ENCODE measurements around the gene SLC7A10.
"Not testable (repeated sequence)": the region's sequence is repeated elsewhere in the genome, so short reads cannot be mapped to it uniquely, and the experiment has no call there.

SLC7A10 gene

GRCh38 chr19:33214596-33214995, 11.1 kb downstream of the SLC7A10 start:
- H3K4me3 ChIP-seq (ENCODE audit: low read depth, low read length) = no peak overlapping the region
- peak; percentile 55 for TF ChIP-seq CTCF (IDR thresholded peaks at IDR 0.05; ENCODE audit: low read depth, low read length, missing control alignments)
- in situ Hi-C loops (cut with HindIII; ENCODE audit: low sequenced_read_pairs) = no loop called here
- DNase-seq (ENCODE audit: low read depth) = no peak

- no peak for TF ChIP-seq CTCF (IDR thresholded peaks at IDR 0.05; ENCODE audit: low read depth, low read length, missing control alignments)
- DNase-seq (ENCODE audit: low read depth) = no peak
- in situ Hi-C loops (cut with HindIII; ENCODE audit: low sequenced_read_pairs) = no loop called here
- no peak overlapping the region for H3K4me3 ChIP-seq (ENCODE audit: low read depth, low read length)
Measured at GRCh38 chr19:33212436-33213172, 13.0 kb downstream of the SLC7A10 start.

- no peak overlapping the region for H3K4me3 ChIP-seq (ENCODE audit: low read depth, low read length)
- TF ChIP-seq CTCF (IDR thresholded peaks at IDR 0.05; ENCODE audit: low read depth, low read length, missing control alignments) = no peak
- no peak for DNase-seq (ENCODE audit: low read depth)
- in situ Hi-C loops (cut with HindIII; ENCODE audit: low sequenced_read_pairs) = no loop called here
Measured at GRCh38 chr19:33211794-33212435, 13.7 kb downstream of the SLC7A10 start.

GRCh38 chr19:33210266-33210940, 15.2 kb downstream of the SLC7A10 start:
- in situ Hi-C loops (cut with HindIII; ENCODE audit: low sequenced_read_pairs) = no loop called here
- no peak for TF ChIP-seq CTCF (IDR thresholded peaks at IDR 0.05; ENCODE audit: low read depth, low read length, missing control alignments)
- DNase-seq (ENCODE audit: low read depth) = no peak
- H3K4me3 ChIP-seq (ENCODE audit: low read depth, low read length) = no peak overlapping the region

GRCh38 chr19:33209850-33210230, 15.8 kb downstream of the SLC7A10 start:
- H3K4me3 ChIP-seq (ENCODE audit: low read depth, low read length); DNase-seq (ENCODE audit: low read depth); in situ Hi-C loops (cut with HindIII; ENCODE audit: low sequenced_read_pairs): not testable (repeated sequence)

- in situ Hi-C loops (cut with HindIII; ENCODE audit: low sequenced_read_pairs) = no loop called here
- H3K4me3 ChIP-seq (ENCODE audit: low read depth, low read length) = no peak overlapping the region
- no peak for DNase-seq (ENCODE audit: low read depth)
- no peak for TF ChIP-seq CTCF (IDR thresholded peaks at IDR 0.05; ENCODE audit: low read depth, low read length, missing control alignments)
Measured at GRCh38 chr19:33208904-33209849, 16.5 kb downstream of the SLC7A10 start.
